ENCODE data around the gene FOXC2.
"Not testable (repeated sequence)": the region's sequence is repeated elsewhere in the genome, so short reads cannot be mapped to it uniquely, and the experiment has no call there.

The FOXC2 gene

DNA sequence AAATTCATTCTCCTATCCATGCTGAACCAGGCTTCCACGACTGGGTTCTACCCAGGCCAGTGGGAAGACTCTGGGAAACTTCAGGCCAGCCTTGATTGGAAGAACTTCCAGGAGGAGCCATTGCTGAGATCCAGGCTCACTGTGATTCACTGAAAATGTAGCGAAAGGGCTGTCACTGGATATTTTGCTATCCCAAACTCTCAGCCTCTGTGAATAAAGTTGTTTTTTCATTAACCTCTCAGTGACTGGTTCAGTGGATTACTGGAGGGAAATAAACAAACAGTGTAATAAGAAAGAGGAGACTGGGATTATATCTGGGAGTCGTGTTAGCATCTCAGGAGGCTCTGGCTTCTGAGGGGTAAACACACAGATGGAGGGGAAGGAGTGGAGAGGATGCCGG is 14.8 kb downstream of the FOXC2 start:
- CTCF ChIA-PET = interaction anchor here (2.1 kb wide), 1 partner anchor 17 kb away, joined by 6 read pairs; no protein-coding TSS in a partner anchor

DNA sequence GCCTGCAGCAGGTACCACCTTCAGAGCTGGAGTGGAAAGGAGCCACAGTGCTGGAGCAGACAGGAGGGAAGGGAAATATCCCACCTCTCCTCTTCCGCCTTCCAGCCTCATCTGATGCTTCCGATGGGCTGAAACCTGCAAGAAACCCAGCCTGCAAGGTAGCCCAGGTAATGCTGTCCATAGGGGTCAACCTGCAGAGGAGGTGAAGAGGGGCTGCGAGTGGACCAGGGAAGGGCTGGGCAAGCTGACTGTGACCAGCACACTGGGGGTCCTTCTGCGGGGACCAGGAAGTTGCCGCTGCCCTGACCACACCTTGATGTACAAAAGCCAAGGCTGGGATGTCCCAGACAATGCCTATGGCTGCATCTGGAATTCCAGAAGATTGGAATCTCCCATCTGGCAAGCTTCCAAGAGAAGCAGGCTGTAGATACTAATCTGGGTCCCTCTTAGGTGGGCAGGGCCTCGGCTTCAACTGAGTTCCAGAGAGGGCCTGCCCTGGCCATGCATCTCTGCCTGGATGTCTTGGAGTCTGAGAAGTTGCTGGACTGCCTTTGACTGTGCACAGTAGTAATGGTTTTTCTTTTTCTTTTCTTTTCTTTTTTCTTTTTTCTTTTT is 17.5 kb downstream of the FOXC2 start:
- ChIA-PET POLR2A (no interaction called here), CTCF (no interaction called here)
- no peak overlapping the region for H3K4me3 ChIP-seq (ENCODE audit: control insufficient read depth in 1 of 7, extremely low read depth in 1 of 7, insufficient read depth in 4 of 7, low read depth in 2 of 7, low read length in 6 of 7)
- WGBS (ENCODE audit: insufficient coverage) = 100% methylated on average over 5 of the region's 6 CpGs
- no peak for DNase-seq
- H3K36me3 ChIP-seq (ENCODE audit: control insufficient read depth in 4 of 4, insufficient read depth in 4 of 4, low read length in 3 of 4) = no peaks in the 10 kb centered on the region
- no peaks in the 10 kb centered on the region for H3K9me3 ChIP-seq (ENCODE audit: control extremely low read depth in 1 of 5, control insufficient read depth in 4 of 5, insufficient read depth in 2 of 5, low read depth in 1 of 5, low read length in 4 of 5)
- H3K4me1 ChIP-seq (ENCODE audit: control extremely low read depth in 1 of 4, control insufficient read depth in 4 of 4, insufficient read depth in 4 of 4, low read length in 3 of 4) = peaks cover 0 to 4% (median 0%) of the 10 kb centered on the region in 4 experiments
- peaks cover 2 to 59% (median 21%) of the 10 kb centered on the region in 5 experiments for H3K27me3 ChIP-seq (replicated peaks in 2 of 5; ENCODE audit: control insufficient read depth in 4 of 5, insufficient read depth in 5 of 5, low read length in 4 of 5)
- no peak overlapping the region for H3K27ac ChIP-seq (ENCODE audit: insufficient read depth in 1 of 2, low read depth in 1 of 2, low read length in 2 of 2, poor library complexity in 1 of 2, severe bottlenecking in 2 of 2)

More for the DNA sequence above, 14.8 kb downstream of the FOXC2 start:
- no peak overlapping the region for H3K27ac ChIP-seq (ENCODE audit: insufficient read depth in 1 of 2, low read depth in 1 of 2, low read length in 2 of 2, poor library complexity in 1 of 2, severe bottlenecking in 2 of 2)
- H3K9me3 ChIP-seq (ENCODE audit: control extremely low read depth in 1 of 5, control insufficient read depth in 4 of 5, insufficient read depth in 2 of 5, low read depth in 1 of 5, low read length in 4 of 5) = no peaks in the 10 kb centered on the region
- peaks cover 2 to 78% (median 38%) of the 10 kb centered on the region in 5 experiments for H3K27me3 ChIP-seq (replicated peaks in 2 of 5; ENCODE audit: control insufficient read depth in 4 of 5, insufficient read depth in 5 of 5, low read length in 4 of 5)
- 94% methylated on average over 4 of the region's 4 CpGs for WGBS (ENCODE audit: insufficient coverage)
- peaks cover 0 to 14% (median 5%) of the 10 kb centered on the region in 4 experiments for H3K4me1 ChIP-seq (ENCODE audit: control extremely low read depth in 1 of 4, control insufficient read depth in 4 of 4, insufficient read depth in 4 of 4, low read length in 3 of 4)
- no peak overlapping the region for H3K4me3 ChIP-seq (ENCODE audit: control insufficient read depth in 1 of 7, extremely low read depth in 1 of 7, insufficient read depth in 4 of 7, low read depth in 2 of 7, low read length in 6 of 7)
- no peaks in the 10 kb centered on the region for H3K36me3 ChIP-seq (ENCODE audit: control insufficient read depth in 4 of 4, insufficient read depth in 4 of 4, low read length in 3 of 4)
- POLR2A ChIA-PET = no interaction called here
- no peak for DNase-seq

DNA sequence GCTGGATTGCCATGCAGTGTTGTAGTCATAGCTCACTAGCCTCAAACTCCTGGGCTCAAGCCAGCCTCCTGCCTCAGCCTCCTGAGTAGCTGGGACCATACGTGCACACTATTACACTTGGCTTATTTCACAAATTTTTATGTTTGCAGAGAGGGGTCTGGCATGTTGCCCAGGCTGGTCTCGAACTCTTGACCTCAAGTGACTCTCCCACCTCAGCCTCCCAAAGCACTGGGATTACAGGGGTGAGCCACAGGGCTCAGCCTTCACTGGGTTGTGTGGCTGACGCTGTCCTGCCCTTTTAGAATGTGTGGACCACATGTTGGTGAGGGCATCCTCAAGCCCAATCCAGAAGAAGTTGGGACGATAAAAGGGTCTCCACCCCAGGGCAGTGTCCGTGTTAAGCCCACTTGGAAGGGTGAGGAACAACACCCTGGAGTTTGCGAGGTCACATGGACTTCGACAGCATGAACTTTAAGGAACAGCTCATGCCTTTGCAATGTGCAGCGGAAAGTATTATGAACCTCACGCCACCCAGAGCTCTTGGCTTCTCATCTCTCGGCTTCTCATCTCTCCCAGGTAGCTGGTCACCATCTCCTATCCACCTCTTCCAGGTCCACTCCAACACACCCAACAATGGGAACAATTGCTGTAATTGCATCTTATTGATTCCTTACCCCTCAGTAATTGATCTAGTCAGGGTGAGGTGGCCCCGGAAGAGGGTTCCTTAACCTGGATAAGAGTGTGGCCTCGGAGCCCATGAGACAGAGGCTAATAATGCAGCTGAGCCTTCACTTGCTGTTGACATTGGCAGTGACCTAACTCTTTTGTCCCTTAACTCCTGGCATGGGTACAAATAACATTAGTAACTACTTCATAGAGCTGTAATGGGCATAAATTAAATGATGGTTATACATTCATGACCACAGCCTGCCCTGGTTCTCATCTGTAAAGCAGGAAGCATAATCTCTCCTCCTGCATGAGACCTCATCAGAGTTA is 18.4 kb downstream of the FOXC2 start:
- Histone ChIP-seq H3K4me1 (ENCODE audit: control extremely low read depth in 1 of 4, control insufficient read depth in 4 of 4, insufficient read depth in 4 of 4, low read length in 3 of 4) (no peaks in the 10 kb centered on the region), H3K9me3 (ENCODE audit: control extremely low read depth in 1 of 5, control insufficient read depth in 4 of 5, insufficient read depth in 2 of 5, low read depth in 1 of 5, low read length in 4 of 5) (no peaks in the 10 kb centered on the region), H3K36me3 (ENCODE audit: control insufficient read depth in 4 of 4, insufficient read depth in 4 of 4, low read length in 3 of 4) (no peaks in the 10 kb centered on the region), H3K27ac (ENCODE audit: insufficient read depth in 1 of 2, low read depth in 1 of 2, low read length in 2 of 2, poor library complexity in 1 of 2, severe bottlenecking in 2 of 2) (no peak overlapping the region), H3K27me3 (replicated peaks in 2 of 5; ENCODE audit: control insufficient read depth in 4 of 5, insufficient read depth in 5 of 5, low read length in 4 of 5) (peaks cover 2 to 59% (median 17%) of the 10 kb centered on the region in 5 experiments), H3K4me3 (ENCODE audit: control insufficient read depth in 1 of 7, extremely low read depth in 1 of 7, insufficient read depth in 4 of 7, low read depth in 2 of 7, low read length in 6 of 7) (no peak overlapping the region)
- 94% methylated on average over 12 of the region's 12 CpGs for WGBS (ENCODE audit: insufficient coverage)
- ChIA-PET POLR2A (no interaction called here), CTCF (no interaction called here)
- DNase-seq = no peak

DNA sequence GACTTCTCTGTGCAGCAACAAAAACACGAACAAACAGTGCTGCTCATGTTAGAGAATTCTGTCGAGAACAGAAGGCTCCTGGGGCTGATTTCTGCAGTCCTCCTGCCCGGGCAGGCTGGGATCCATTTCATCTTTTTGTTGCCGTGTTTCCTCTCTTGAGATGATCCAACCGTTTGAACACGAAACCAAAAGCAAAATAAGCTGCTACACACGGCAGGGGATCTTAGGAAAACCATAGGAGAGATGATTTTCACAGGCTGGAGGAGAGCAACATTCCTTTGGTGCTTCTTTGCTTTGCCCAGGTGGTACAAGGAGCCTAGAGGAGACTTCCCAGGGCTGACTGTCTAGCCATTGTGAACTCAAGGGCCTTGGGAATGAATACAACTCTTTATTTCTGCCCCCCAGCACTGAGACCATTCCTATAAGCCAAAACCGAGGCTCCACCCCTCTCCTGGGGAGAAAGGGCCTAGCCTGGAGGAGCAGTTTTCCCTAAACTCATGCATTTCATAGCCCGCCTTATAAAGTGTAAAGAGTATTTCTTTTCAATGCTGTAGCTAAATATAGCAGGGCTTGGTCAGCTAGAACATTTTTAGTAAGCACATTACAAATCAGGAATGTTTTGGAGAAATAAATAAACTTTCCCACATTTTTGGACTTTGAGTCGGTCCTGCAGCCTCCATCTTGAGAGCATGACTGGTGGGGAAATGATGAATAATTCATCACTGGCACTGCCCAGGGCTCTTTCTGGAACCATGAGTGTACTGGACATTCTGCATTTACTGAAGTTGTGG is 19.4 kb downstream of the FOXC2 start:
- no peak for DNase-seq
- Histone ChIP-seq H3K27me3 (replicated peaks in 2 of 5; ENCODE audit: control insufficient read depth in 4 of 5, insufficient read depth in 5 of 5, low read length in 4 of 5) (peaks cover 2 to 58% (median 14%) of the 10 kb centered on the region in 5 experiments), H3K36me3 (ENCODE audit: control insufficient read depth in 4 of 4, insufficient read depth in 4 of 4, low read length in 3 of 4) (no peaks in the 10 kb centered on the region), H3K27ac (ENCODE audit: insufficient read depth in 1 of 2, low read depth in 1 of 2, low read length in 2 of 2, poor library complexity in 1 of 2, severe bottlenecking in 2 of 2) (no peak overlapping the region), H3K9me3 (ENCODE audit: control extremely low read depth in 1 of 5, control insufficient read depth in 4 of 5, insufficient read depth in 2 of 5, low read depth in 1 of 5, low read length in 4 of 5) (no peaks in the 10 kb centered on the region), H3K4me1 (ENCODE audit: control extremely low read depth in 1 of 4, control insufficient read depth in 4 of 4, insufficient read depth in 4 of 4, low read length in 3 of 4) (no peaks in the 10 kb centered on the region), H3K4me3 (ENCODE audit: control insufficient read depth in 1 of 7, extremely low read depth in 1 of 7, insufficient read depth in 4 of 7, low read depth in 2 of 7, low read length in 6 of 7) (no peak overlapping the region)
- POLR2A ChIA-PET = no interaction called here
- CTCF ChIA-PET = no interaction called here
- WGBS (ENCODE audit: insufficient coverage) = 93% methylated on average over 8 of the region's 10 CpGs

DNA sequence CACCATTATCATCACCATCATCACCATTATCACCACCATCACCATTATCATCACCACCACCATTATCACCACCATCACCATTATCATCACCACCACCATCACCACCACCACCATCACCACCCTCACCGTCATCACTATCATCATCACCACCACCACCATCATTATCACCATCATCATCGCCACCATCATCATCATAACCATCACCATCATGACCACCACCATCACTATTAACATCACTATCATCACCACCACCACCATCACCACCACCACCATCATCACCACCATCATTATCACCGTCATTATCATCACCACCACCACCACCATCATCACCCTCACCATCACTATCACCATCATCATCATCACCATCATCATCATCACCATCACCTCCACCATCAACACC is 20.9 kb downstream of the FOXC2 start:
- CTCF ChIA-PET = no interaction called here
- peaks cover 0 to 57% (median 14%) of the 10 kb centered on the region in 5 experiments for H3K27me3 ChIP-seq (replicated peaks in 2 of 5; ENCODE audit: control insufficient read depth in 4 of 5, insufficient read depth in 5 of 5, low read length in 4 of 5)

DNA sequence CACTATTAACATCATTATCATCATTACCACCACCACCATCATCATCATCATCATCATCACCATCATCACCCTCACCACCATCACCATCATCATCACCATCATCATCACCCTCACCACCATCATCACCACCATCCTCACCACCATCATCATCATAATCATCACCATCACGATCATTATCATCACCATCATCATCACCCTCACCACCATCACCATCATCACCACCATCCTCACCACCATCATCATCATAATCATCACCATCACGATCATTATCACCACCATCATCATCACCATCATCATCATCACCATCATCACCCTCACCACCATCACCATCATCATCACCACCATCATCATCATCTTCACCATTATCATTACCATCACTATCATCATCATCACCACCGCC is 21.3 kb downstream of the FOXC2 start:
- H3K9me3 ChIP-seq (ENCODE audit: control extremely low read depth in 1 of 5, control insufficient read depth in 4 of 5, insufficient read depth in 2 of 5, low read depth in 1 of 5, low read length in 4 of 5); H3K27ac ChIP-seq (ENCODE audit: insufficient read depth in 1 of 2, low read depth in 1 of 2, low read length in 2 of 2, poor library complexity in 1 of 2, severe bottlenecking in 2 of 2); H3K36me3 ChIP-seq (ENCODE audit: control insufficient read depth in 4 of 4, insufficient read depth in 4 of 4, low read length in 3 of 4); POLR2A ChIA-PET; DNase-seq; CTCF ChIA-PET; H3K4me1 ChIP-seq (ENCODE audit: control extremely low read depth in 1 of 4, control insufficient read depth in 4 of 4, insufficient read depth in 4 of 4, low read length in 3 of 4); H3K4me3 ChIP-seq (ENCODE audit: control insufficient read depth in 1 of 7, extremely low read depth in 1 of 7, insufficient read depth in 4 of 7, low read depth in 2 of 7, low read length in 6 of 7): not testable (repeated sequence)
- H3K27me3 ChIP-seq (replicated peaks in 2 of 5; ENCODE audit: control insufficient read depth in 4 of 5, insufficient read depth in 5 of 5, low read length in 4 of 5) = peaks cover 0 to 59% (median 14%) of the 10 kb centered on the region in 5 experiments
- 100% methylated on average over 3 of the region's 3 CpGs for WGBS (ENCODE audit: insufficient coverage)

More for the DNA sequence above, 20.9 kb downstream of the FOXC2 start:
- no peak overlapping the region for H3K27ac ChIP-seq (ENCODE audit: insufficient read depth in 1 of 2, low read depth in 1 of 2, low read length in 2 of 2, poor library complexity in 1 of 2, severe bottlenecking in 2 of 2)
- WGBS (ENCODE audit: insufficient coverage) = 95% methylated on average over 2 of the region's 3 CpGs
- H3K36me3 ChIP-seq (ENCODE audit: control insufficient read depth in 4 of 4, insufficient read depth in 4 of 4, low read length in 3 of 4) = no peaks in the 10 kb centered on the region
- H3K9me3 ChIP-seq (ENCODE audit: control extremely low read depth in 1 of 5, control insufficient read depth in 4 of 5, insufficient read depth in 2 of 5, low read depth in 1 of 5, low read length in 4 of 5) = no peaks in the 10 kb centered on the region
- POLR2A ChIA-PET = no interaction called here
- H3K4me3 ChIP-seq (ENCODE audit: control insufficient read depth in 1 of 7, extremely low read depth in 1 of 7, insufficient read depth in 4 of 7, low read depth in 2 of 7, low read length in 6 of 7) = no peak overlapping the region
- DNase-seq = no peak
- no peaks in the 10 kb centered on the region for H3K4me1 ChIP-seq (ENCODE audit: control extremely low read depth in 1 of 4, control insufficient read depth in 4 of 4, insufficient read depth in 4 of 4, low read length in 3 of 4)
